NB4 (cell line): ENCODE data around the gene KDM4C.

Experiments used
- MYC ChIP-seq: IDR thresholded peaks from 2 replicates; pipeline ENCODE4 v1.6.1; 2011; ENCODE audit warnings: low read depth, low read length
- TF ChIP-seq, protein P1 (sequence below): IDR thresholded peaks from one replicate; pipeline ENCODE4 v1.5.1; 2012; ENCODE audit warnings: low read depth, low read length

- TF ChIP-seq, protein P1, sequence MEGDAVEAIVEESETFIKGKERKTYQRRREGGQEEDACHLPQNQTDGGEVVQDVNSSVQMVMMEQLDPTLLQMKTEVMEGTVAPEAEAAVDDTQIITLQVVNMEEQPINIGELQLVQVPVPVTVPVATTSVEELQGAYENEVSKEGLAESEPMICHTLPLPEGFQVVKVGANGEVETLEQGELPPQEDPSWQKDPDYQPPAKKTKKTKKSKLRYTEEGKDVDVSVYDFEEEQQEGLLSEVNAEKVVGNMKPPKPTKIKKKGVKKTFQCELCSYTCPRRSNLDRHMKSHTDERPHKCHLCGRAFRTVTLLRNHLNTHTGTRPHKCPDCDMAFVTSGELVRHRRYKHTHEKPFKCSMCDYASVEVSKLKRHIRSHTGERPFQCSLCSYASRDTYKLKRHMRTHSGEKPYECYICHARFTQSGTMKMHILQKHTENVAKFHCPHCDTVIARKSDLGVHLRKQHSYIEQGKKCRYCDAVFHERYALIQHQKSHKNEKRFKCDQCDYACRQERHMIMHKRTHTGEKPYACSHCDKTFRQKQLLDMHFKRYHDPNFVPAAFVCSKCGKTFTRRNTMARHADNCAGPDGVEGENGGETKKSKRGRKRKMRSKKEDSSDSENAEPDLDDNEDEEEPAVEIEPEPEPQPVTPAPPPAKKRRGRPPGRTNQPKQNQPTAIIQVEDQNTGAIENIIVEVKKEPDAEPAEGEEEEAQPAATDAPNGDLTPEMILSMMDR = no peak
- TF ChIP-seq MYC = no peak
Measured at GRCh38 chr9:7073706-7074105, 315.9 kb downstream of the KDM4C start.
